Body of pancreas (tissue), 4 donors: ENCODE results near the gene LDB1. TPM values are rescaled to one million over a fixed set of nuclear protein-coding genes. Genes with fewer than 3 reads are reported as not detected.

Experiments used
- ATAC-seq: fragments of 150-250 bp; one replicate; pipeline ENCODE4 v1.9.1; 2016
- DNase-seq, 4 donors: peaks; one replicate each; pipeline ENCODE4 v3.0.0-alpha.2; 2019
- H3K27ac ChIP-seq, 4 donors: fragments of 200-600 bp; sonication (generic); 1 replicate in 3 of 4; 2 replicates in 1 of 4; pipeline versions ENCODE4 v1.5.1 to v1.6.1; 2016 to 2019; ENCODE audit warnings: mild to moderate bottlenecking in 1 of 4, mixed read lengths in 1 of 4, moderate library complexity in 1 of 4
- H3K27me3 ChIP-seq, 2 donors: fragments of 200-600 bp; sonication (generic); one replicate each; pipeline ENCODE4 v1.6.0; 2016; ENCODE audit warnings: mild to moderate bottlenecking in 1 of 2
- H3K36me3 ChIP-seq, 2 donors: fragments of 200-600 bp; sonication (generic); replicated peaks in 1 of 2; 2 replicates each; pipeline ENCODE4 v1.5.1; 2016; ENCODE audit warnings: low read depth in 2 of 2; ENCODE audit not compliant: insufficient read depth in 1 of 2
- H3K4me1 ChIP-seq: fragments of 200-600 bp; sonication (generic); one replicate; pipeline ENCODE4 v1.6.0; 2016
- H3K4me3 ChIP-seq, 2 donors: fragments of 200-600 bp; sonication (generic); 1 replicate in 1 of 2; 2 replicates in 1 of 2; pipeline ENCODE4 v1.5.1; 2016 to 2019
- H3K9me3 ChIP-seq, 3 donors: fragments of 200-600 bp; sonication (generic); 1 replicate in 2 of 3; 2 replicates in 1 of 3; pipeline ENCODE4 v1.5.1; 2016
- POLR2A ChIP-seq, 3 donors: fragments of 450-650 bp; IDR thresholded peaks; one replicate each; pipeline ENCODE4 v1.6.1; 2016; ENCODE audit warnings: antibody characterized with exemption in 3 of 3, mild to moderate bottlenecking in 2 of 3
- WGBS, 2 donors: methylation state at CpG; one replicate each; pipeline ENCODE4 v1.1.5; 2017; 5-methylcytosine and 5-hydroxymethylcytosine counted together
- intact Hi-C: fragments of 100-400 bp; cut with DNase I; formaldehyde crosslinking; loops from one replicate; pipeline ENCODE4 v1.15.1; 2023
- total RNA-seq, 2 donors: library from RNA; depleted of rRNA; stranded (reverse); fragments of >200 nt; gene quantifications; one replicate each; pipeline ENCODE4 v1.1.0, GENCODE V29; 2016
- TF ChIP-seq, protein P1 (sequence below), 7 experiments: fragments of 450-650 bp in 4 of 7; fragments of 200-600 bp in 3 of 7; sonication (generic) in 3 of 7; IDR thresholded peaks; one replicate each; pipeline ENCODE4 v1.5.1; 2016 to 2019; ENCODE audit warnings: antibody characterized with exemption in 7 of 7

The LDB1 gene
- total RNA-seq, 2 donors from 2014 or later, result 17.1 to 24.4 TPM

DNA sequence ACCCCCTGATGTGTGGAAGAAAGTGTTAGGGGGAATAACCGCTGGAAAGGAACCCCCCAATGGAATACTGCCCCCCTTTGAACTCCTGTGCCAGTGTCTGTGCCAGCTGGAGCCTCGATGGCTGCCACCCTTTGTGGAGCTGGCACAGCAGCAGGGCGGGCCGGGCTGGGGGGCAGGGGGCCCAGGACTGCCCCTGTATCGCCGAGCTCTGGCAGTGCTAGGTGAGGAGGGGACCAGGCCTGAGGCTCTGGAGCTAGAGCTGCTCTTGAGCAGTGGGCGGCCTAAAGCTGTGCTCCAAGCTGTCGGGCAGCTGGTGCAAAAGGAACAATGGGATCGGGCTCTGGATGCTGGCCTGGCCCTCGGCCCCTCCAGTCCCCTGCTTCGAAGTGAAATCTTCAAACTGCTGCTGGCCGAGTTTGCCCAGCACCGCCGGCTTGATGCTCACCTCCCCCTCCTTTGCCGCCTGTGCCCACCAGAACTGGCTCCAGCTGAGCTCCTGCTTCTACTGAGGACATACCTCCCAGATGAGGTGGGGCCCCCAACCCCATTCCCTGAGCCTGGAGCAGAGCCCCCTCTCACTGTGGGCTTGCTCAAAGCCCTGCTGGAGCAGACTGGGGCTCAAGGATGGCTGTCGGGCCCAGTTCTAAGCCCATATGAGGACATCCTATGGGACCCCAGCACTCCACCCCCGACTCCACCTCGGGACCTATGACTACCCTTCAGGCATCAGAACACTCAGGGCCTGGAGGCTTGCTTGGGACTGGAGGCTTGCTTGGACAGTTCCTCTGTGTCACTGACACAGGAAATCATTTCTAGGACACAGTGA lies 52.9 kb downstream of the LDB1 start:
- 73 to 79% methylated on average over 12 to 16 of the region's 18 CpGs for whole genome bisulfite sequencing, 2 donors
- H3K9me3 ChIP-seq, result no peaks in the 10 kb centered on the region

DNA sequence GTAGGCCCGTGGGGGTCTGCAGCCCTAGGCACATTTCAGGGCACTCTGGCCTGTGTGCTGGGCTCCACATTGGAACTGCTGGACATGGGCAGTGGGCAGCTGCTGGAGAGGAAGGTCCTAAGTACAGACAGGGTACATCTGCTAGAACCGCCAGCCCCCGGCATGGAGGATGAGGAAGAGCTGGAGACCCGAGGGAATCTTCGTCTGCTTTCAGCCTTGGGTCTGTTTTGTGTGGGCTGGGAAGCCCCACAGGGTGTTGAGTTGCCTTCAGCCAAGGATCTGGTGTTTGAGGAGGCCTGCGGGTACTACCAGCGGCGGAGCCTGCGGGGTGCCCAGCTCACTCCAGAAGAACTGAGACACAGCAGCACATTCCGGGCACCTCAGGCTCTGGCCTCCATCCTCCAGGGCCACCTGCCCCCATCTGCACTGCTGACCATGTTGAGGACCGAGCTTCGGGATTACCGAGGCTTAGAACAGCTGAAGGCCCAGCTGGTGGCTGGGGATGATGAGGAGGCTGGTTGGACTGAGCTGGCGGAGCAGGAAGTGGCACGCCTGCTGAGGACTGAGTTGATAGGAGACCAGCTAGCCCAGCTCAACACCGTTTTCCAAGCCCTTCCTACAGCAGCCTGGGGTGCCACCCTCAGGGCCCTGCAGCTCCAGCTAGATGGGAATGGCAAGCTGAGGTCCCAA lies 53.6 kb downstream of the LDB1 start:
- DNase-seq (no peak), ATAC-seq (no peak)
- Histone ChIP-seq H3K27me3 (no peaks in the 10 kb centered on the region), H3K27ac (peak overlapping the region in 3 of 4 donors; percentile 83 to 96 (median 94)), H3K4me3 (peak overlapping the region in 1 of 2 donors; percentile 92), H3K4me1 (peaks cover 35% of the 10 kb centered on the region), H3K9me3 (no peaks in the 10 kb centered on the region), H3K36me3 (no peaks in the 10 kb centered on the region)
- 75 to 84% methylated on average over 8 to 16 of the region's 16 CpGs for WGBS, 2 donors
- TF ChIP-seq, protein P1, sequence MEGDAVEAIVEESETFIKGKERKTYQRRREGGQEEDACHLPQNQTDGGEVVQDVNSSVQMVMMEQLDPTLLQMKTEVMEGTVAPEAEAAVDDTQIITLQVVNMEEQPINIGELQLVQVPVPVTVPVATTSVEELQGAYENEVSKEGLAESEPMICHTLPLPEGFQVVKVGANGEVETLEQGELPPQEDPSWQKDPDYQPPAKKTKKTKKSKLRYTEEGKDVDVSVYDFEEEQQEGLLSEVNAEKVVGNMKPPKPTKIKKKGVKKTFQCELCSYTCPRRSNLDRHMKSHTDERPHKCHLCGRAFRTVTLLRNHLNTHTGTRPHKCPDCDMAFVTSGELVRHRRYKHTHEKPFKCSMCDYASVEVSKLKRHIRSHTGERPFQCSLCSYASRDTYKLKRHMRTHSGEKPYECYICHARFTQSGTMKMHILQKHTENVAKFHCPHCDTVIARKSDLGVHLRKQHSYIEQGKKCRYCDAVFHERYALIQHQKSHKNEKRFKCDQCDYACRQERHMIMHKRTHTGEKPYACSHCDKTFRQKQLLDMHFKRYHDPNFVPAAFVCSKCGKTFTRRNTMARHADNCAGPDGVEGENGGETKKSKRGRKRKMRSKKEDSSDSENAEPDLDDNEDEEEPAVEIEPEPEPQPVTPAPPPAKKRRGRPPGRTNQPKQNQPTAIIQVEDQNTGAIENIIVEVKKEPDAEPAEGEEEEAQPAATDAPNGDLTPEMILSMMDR (IDR thresholded peaks at IDR 0.05), result no peak
- TF ChIP-seq POLR2A (IDR thresholded peaks at IDR 0.05), result no peak
- intact Hi-C loops, result no loop called here

More for the DNA sequence above, 52.9 kb downstream of the LDB1 start:
- H3K27ac ChIP-seq, result no peak overlapping the region
- intact Hi-C loops, result no loop called here
- no peaks in the 10 kb centered on the region for H3K27me3 ChIP-seq
- H3K36me3 ChIP-seq, result no peaks in the 10 kb centered on the region
- ATAC-seq (no peak), DNase-seq (no peak)
- no peak for TF ChIP-seq POLR2A (IDR thresholded peaks at IDR 0.05)
- TF ChIP-seq, protein P1 (IDR thresholded peaks at IDR 0.05), result no peak
- H3K4me1 ChIP-seq, result peaks cover 35% of the 10 kb centered on the region
- H3K4me3 ChIP-seq, result no peak overlapping the region

DNA sequence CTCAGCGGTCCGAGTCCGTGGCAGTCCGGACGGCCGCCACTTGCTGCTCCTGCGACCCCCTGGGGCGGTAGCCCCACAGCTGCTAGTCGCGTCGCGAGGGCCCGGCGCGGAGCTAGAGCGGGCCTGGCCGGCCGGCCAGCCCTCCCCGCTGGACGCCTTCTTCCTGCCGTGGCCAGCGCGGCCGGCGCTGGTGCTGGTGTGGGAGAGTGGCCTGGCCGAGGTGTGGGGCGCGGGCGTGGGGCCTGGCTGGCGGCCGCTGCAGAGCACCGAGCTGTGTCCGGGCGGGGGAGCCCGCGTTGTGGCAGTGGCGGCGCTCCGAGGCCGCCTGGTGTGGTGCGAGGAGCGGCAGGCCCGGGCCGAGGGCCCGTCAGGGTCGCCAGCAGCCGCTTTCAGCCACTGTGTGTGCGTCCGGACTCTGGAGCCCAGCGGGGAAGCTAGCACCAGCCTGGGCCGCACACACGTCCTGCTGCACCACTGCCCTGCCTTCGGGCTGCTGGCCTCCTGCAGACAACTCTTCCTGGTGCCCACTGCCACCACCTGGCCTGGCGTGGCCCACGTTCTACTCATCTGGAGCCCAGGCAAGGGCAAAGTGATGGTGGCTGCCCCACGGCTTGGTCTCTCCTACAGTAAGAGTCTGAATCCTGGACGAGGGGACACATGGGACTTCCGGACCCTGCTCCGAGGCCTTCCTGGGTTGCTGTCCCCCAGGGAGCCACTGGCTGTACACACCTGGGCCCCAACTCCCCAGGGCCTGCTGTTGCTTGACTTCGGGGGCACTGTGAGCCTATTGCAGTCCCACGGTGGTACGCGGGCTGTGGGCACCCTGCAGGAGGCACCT lies 54.4 kb downstream of the LDB1 start:
- 6 to 70% methylated on average over 4 to 58 of the region's 63 CpGs for WGBS, 2 donors
- ATAC-seq (peak; percentile 46), DNase-seq (peak; percentile 30 to 47 (median 40))
- Histone ChIP-seq H3K4me3 (peak overlapping the region; percentile 88 to 92), H3K9me3 (no peaks in the 10 kb centered on the region), H3K4me1 (peaks cover 35% of the 10 kb centered on the region), H3K36me3 (no peaks in the 10 kb centered on the region), H3K27ac (peak overlapping the region; percentile 50 to 96 (median 88)), H3K27me3 (no peaks in the 10 kb centered on the region)
- TF ChIP-seq, protein P1 (IDR thresholded peaks at IDR 0.05), result no peak
- no peak for TF ChIP-seq POLR2A (IDR thresholded peaks at IDR 0.05)
- intact Hi-C loops, result no loop called here

DNA sequence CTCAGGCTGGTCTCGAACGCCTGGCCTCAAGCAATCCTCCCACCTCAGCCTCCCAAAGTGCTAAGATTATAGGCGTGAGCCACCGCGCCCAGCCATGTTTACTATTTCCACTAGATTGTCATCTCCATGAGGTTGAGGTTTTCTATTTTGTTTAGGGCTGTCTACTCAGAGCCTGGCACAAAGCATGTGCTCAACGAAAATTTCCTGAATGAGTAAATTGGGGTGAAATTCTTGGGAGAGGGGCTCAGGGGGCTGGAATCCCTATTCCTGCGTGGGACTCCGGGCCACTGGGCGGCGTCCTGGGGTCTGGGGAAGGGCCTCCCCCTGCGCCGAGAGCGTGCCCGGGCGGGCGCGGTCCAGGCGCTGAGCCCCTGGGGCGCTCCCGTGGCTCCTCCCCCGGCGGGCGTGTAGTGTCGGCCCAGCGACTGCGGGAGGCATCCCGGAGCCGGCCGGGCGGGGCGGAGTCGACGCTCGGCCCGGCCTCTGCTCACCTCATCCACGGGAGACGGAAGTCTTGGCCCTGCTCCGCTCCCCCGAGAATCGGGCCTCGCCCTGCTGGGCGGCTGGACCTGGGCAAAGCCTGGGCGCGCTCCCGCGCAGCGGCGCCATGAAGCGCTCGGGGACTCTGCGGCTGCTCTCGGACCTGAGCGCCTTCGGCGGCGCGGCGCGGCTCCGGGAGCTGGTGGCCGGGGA lies 55.2 kb downstream of the LDB1 start, which contains the start of gene HPS6:
Gene HPS6, plus strand, starts transcription at position 482 of the 693 bp plus-strand sequence. Its CDS starts 126 bp downstream, at position 608.
- TF ChIP-seq, protein P1 (IDR thresholded peaks at IDR 0.05), result peak in 5 of 7 experiments; percentile 8 to 40 (median 22)
- peak; percentile 92 to 94 (median 93) for TF ChIP-seq POLR2A (IDR thresholded peaks at IDR 0.05)
- peak; percentile 91 to 93 (median 93) for DNase-seq
- WGBS, 2 donors, result 1 to 11% methylated on average over 5 to 61 of the region's 61 CpGs

More for the DNA sequence above, 55.2 kb downstream of the LDB1 start, which contains the start of gene HPS6:
- Histone ChIP-seq H3K9me3 (no peaks in the 10 kb centered on the region), H3K27me3 (no peaks in the 10 kb centered on the region), H3K4me3 (peak within 1 kb of the TSS; percentile 88 to 92), H3K36me3 (no peaks in the 10 kb centered on the region), H3K27ac (peak within 1 kb of the TSS; percentile 50 to 96 (median 88)), H3K4me1 (peaks cover 35% of the 10 kb centered on the region)
- ATAC-seq, result peak; percentile 98
- intact Hi-C loops, result no loop called here
